SU-DHL-6 (cell line): Measurements from ENCODE around the gene RBM27.
A peak's percentile ranks its signal among the peaks of the same experiment; 100 is the strongest.

Experiments used
- H2AFZ ChIP-seq: fragments of 200-600 bp; sonication (generic); 2 replicates; pipeline ENCODE4 v1.6.1; 2014; ENCODE audit warnings: low read depth, mild to moderate bottlenecking, moderate library complexity, mixed read lengths, antibody characterized with exemption, low read length; ENCODE audit not compliant: severe bottlenecking
- H3F3A ChIP-seq: fragments of 200-600 bp; shearing (Covaris generic); 2 replicates; pipeline ENCODE4 v1.6.0; 2016; ENCODE audit warnings: antibody characterized with exemption, mild to moderate bottlenecking; ENCODE audit not compliant: insufficient read depth
- H3K27ac ChIP-seq: fragments of 200-600 bp; sonication (generic); 2 replicates; pipeline ENCODE4 v1.5.1; 2016; ENCODE audit warnings: low read depth, mild to moderate bottlenecking, low read length, moderate library complexity, mixed read lengths
- H3K27me3 ChIP-seq: fragments of 200-600 bp; sonication (generic), shearing (Covaris generic); 2 replicates; pipeline ENCODE4 v1.6.0; 2014; ENCODE audit warnings: mild to moderate bottlenecking, low read length
- H3K36me3 ChIP-seq: fragments of 200-600 bp; sonication (generic); 2 replicates; pipeline ENCODE4 v1.6.1; 2014; ENCODE audit warnings: mild to moderate bottlenecking, low read length, mixed read lengths
- H3K4me2 ChIP-seq: fragments of 300-600, 200-600 bp; shearing (Covaris generic), sonication (generic); 2 replicates; pipeline ENCODE4 v1.6.0; 2014; ENCODE audit warnings: low read length, low read depth, mild to moderate bottlenecking; ENCODE audit not compliant: poor library complexity, severe bottlenecking
- H3K4me3 ChIP-seq: fragments of 200-600 bp; sonication (generic); 2 replicates; pipeline ENCODE4 v1.5.1; 2014; ENCODE audit warnings: antibody characterized with exemption, low read length, mild to moderate bottlenecking, mixed read lengths; ENCODE audit not compliant: insufficient read depth, poor library complexity, severe bottlenecking
- H3K79me2 ChIP-seq: fragments of 200-600 bp; sonication (generic); 2 replicates; pipeline ENCODE4 v1.6.1; 2014; ENCODE audit warnings: mild to moderate bottlenecking, low read length, moderate library complexity; ENCODE audit not compliant: insufficient read depth
- H3K9ac ChIP-seq: fragments of 200-600 bp; sonication (generic); 2 replicates; pipeline ENCODE4 v1.7.0; 2014; ENCODE audit warnings: mild to moderate bottlenecking, low read length
- H3K9me2 ChIP-seq: fragments of 200-600 bp; sonication (generic); replicated peaks from 2 replicates; pipeline ENCODE4 v1.6.1; 2014; ENCODE audit warnings: low read length; ENCODE audit not compliant: insufficient read depth
- H3K9me3 ChIP-seq: fragments of 200-600 bp; sonication (generic); 2 replicates; pipeline ENCODE4 v1.6.1; 2014; ENCODE audit warnings: low read length, mixed read lengths; ENCODE audit not compliant: insufficient read depth
- H4K20me1 ChIP-seq: fragments of 200-600 bp; sonication (generic); 2 replicates; pipeline ENCODE4 v1.6.1; 2014; ENCODE audit warnings: low read depth, mild to moderate bottlenecking, antibody characterized with exemption, low read length, moderate library complexity, mixed read lengths
- EZH2phosphoT487 ChIP-seq: fragments of 200-600 bp; sonication (generic), shearing (Covaris generic); conservative IDR thresholded peaks from 2 replicates; pipeline ENCODE4 v1.6.1; 2018; ENCODE audit warnings: mild to moderate bottlenecking, antibody characterized with exemption, low read length, moderate library complexity, mixed read lengths
- TF ChIP-seq, protein P1 (sequence below): fragments of 200-600 bp; sonication (generic); IDR thresholded peaks from one replicate; pipeline ENCODE4 v1.5.1; 2017; ENCODE audit warnings: antibody characterized with exemption, mild to moderate bottlenecking, low read length, moderate library complexity; ENCODE audit not compliant: insufficient read depth, poor library complexity, severe bottlenecking

Gene RBM27

DNA sequence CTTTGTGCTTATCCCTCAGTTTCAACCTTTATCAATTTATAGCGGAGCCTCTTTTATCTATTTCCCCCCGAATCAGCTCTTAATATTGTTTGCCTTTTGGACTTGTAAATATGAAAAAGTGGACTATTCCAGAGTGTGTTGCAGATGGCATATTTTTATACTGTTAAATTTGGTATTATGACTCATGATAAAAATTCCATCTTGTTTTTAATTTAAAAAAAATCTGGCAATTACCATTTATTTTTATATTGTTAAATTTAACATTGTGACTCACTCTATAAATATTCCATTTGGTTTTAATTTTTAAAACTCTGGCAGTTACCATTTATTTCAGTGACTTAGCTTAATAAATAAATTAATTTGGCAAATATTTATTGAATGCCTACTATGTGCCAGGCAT is 37.5 kb downstream of the RBM27 start:
- no peak overlapping the region for H3K4me3 ChIP-seq
- H3K9me2 ChIP-seq: no peaks in the 10 kb centered on the region
- H4K20me1 ChIP-seq: 0 out of 2 replicates have a peak, but pooled peaks cover 5% of the 10 kb centered on the region
- peaks cover 27% of the 10 kb centered on the region for H3K36me3 ChIP-seq
- no peak overlapping the region for H3K4me2 ChIP-seq
- H3F3A ChIP-seq: no peaks in the 10 kb centered on the region
- H3K9me3 ChIP-seq: no peaks in the 10 kb centered on the region
- no peaks in the 10 kb centered on the region; the same call in 1 of the 2 replicates for H3K79me2 ChIP-seq
- H3K9ac ChIP-seq: no peak overlapping the region
- no peak overlapping the region for H3K27ac ChIP-seq
- no peak overlapping the region for H2AFZ ChIP-seq
- no peaks in the 10 kb centered on the region for H3K27me3 ChIP-seq
- TF ChIP-seq EZH2phosphoT487: no peak
- TF ChIP-seq, protein P1, sequence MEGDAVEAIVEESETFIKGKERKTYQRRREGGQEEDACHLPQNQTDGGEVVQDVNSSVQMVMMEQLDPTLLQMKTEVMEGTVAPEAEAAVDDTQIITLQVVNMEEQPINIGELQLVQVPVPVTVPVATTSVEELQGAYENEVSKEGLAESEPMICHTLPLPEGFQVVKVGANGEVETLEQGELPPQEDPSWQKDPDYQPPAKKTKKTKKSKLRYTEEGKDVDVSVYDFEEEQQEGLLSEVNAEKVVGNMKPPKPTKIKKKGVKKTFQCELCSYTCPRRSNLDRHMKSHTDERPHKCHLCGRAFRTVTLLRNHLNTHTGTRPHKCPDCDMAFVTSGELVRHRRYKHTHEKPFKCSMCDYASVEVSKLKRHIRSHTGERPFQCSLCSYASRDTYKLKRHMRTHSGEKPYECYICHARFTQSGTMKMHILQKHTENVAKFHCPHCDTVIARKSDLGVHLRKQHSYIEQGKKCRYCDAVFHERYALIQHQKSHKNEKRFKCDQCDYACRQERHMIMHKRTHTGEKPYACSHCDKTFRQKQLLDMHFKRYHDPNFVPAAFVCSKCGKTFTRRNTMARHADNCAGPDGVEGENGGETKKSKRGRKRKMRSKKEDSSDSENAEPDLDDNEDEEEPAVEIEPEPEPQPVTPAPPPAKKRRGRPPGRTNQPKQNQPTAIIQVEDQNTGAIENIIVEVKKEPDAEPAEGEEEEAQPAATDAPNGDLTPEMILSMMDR: no peak

DNA sequence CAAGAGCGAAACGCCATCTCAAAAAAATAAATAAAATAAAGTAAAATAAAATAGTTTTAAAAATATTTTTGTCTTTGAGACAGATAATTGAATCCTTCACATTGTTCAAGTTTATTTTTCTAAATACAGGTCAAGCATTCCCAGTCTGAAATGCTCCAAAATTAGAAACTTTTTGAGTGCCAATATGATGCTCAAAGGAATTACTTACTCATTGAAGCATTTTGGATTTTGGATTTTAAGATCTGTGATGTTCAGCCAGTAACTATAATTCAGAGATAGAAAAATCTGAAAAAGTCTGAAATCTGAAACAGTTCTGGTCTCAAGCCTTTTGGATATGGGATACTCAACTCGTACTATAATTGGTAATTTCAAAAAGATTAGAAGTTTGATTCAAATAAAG is 39.8 kb downstream of the RBM27 start:
- no peak overlapping the region for H3K27ac ChIP-seq
- no peaks in the 10 kb centered on the region for H3K9me2 ChIP-seq
- H3K9me3 ChIP-seq: no peaks in the 10 kb centered on the region
- peaks cover 5% of the 10 kb centered on the region; the same call in 1 of the 2 replicates for H3F3A ChIP-seq
- no peak overlapping the region for H3K4me3 ChIP-seq
- H3K9ac ChIP-seq: no peak overlapping the region
- peaks cover 25% of the 10 kb centered on the region; the same call in 1 of the 2 replicates for H3K36me3 ChIP-seq
- H3K79me2 ChIP-seq: peaks cover 11% of the 10 kb centered on the region
- H2AFZ ChIP-seq: no peak overlapping the region
- 0 out of 2 replicates have a peak, but pooled peaks cover 5% of the 10 kb centered on the region for H4K20me1 ChIP-seq
- H3K4me2 ChIP-seq: no peak overlapping the region
- no peaks in the 10 kb centered on the region for H3K27me3 ChIP-seq
- TF ChIP-seq EZH2phosphoT487: no peak
- TF ChIP-seq, protein P1: no peak

GRCh38 chr5:146248561-146248960 is 45.2 kb downstream of the RBM27 start:
- Histone ChIP-seq H3K9me2 (no peaks in the 10 kb centered on the region), H2AFZ (no peak overlapping the region), H3K9ac (0 out of 2 replicates have a peak overlapping the region, but pooled peaks have one; percentile 11), H3K36me3 (peaks cover 9% of the 10 kb centered on the region; the same call in 1 of the 2 replicates), H3K4me3 (no peak overlapping the region), H4K20me1 (no peaks in the 10 kb centered on the region), H3K27me3 (no peaks in the 10 kb centered on the region), H3F3A (peaks cover 15% of the 10 kb centered on the region), H3K4me2 (peak overlapping the region; percentile 32), H3K9me3 (no peaks in the 10 kb centered on the region), H3K79me2 (peaks cover 13% of the 10 kb centered on the region), H3K27ac (peak overlapping the region; percentile 61)
- no peak for TF ChIP-seq EZH2phosphoT487
- TF ChIP-seq, protein P1: no peak
